ENCODE data around the gene TMEM151A. TPM values are rescaled to one million over a fixed set of nuclear protein-coding genes. Genes with fewer than 3 reads are reported as not detected.

The TMEM151A gene
- total RNA-seq, 4 donors from 2014 or later: not detected

GRCh38 chr11:66345316-66345649 lies 53.6 kb downstream of the TMEM151A start:
- in situ Hi-C loops (cut with MboI; ENCODE audit: low sequenced_read_pairs in 4 of 4): no loop called here
- ATAC-seq (peak; percentile 3 to 7), DNase-seq (no peak)
- intact Hi-C loops (cut with DNase I; ENCODE audit: low total_unique reads): loop anchor here (1.0 kb wide), 3 partner anchors 41 to 1261 kb away; partner anchors contain the start of genes CDCA5, RCE1 and ZFPL1
- H3K36me3 ChIP-seq: peaks cover 0 to 16% of the 10 kb centered on the region in 2 donors
- peak overlapping the region; percentile 83 to 97 (median 93) for H3K4me3 ChIP-seq
- no peaks in the 10 kb centered on the region for H3K9me3 ChIP-seq
- peak overlapping the region; percentile 80 to 91 (median 87) for H3K27ac ChIP-seq
- TF ChIP-seq, protein P1, sequence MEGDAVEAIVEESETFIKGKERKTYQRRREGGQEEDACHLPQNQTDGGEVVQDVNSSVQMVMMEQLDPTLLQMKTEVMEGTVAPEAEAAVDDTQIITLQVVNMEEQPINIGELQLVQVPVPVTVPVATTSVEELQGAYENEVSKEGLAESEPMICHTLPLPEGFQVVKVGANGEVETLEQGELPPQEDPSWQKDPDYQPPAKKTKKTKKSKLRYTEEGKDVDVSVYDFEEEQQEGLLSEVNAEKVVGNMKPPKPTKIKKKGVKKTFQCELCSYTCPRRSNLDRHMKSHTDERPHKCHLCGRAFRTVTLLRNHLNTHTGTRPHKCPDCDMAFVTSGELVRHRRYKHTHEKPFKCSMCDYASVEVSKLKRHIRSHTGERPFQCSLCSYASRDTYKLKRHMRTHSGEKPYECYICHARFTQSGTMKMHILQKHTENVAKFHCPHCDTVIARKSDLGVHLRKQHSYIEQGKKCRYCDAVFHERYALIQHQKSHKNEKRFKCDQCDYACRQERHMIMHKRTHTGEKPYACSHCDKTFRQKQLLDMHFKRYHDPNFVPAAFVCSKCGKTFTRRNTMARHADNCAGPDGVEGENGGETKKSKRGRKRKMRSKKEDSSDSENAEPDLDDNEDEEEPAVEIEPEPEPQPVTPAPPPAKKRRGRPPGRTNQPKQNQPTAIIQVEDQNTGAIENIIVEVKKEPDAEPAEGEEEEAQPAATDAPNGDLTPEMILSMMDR (IDR thresholded peaks at IDR 0.05 in 4 of 5, conservative IDR thresholded peaks at IDR 0.05 in 1 of 5): no peak
- no peak for TF ChIP-seq POLR2A (IDR thresholded peaks at IDR 0.05)
- peaks cover 35 to 36% of the 10 kb centered on the region in 2 donors for H3K4me1 ChIP-seq
- H3K27me3 ChIP-seq: no peaks in the 10 kb centered on the region

Other genes with a start within 250 kb of the TMEM151A start
- gene GAL3ST3, start 242.7 kb upstream of the TMEM151A start, total RNA-seq: under 1 TPM in 1 of 4 donors, not detected in 3; 0.12 TPM
- 100 to 1,000 TPM in 3 of 4 donors, 10 to 100 TPM in 1; 92.9 to 186 (median 124) TPM for gene SF3B2, start 239.5 kb upstream of the TMEM151A start, total RNA-seq
- gene PACS1, start 221.6 kb upstream of the TMEM151A start, total RNA-seq: 10 to 100 TPM in 3 of 4 donors, 1 to 10 TPM in 1; 6.6 to 20.4 (median 16.9) TPM
- gene KLC2, start 34.2 kb upstream of the TMEM151A start, total RNA-seq: 10 to 100 TPM; 28.4 to 58.7 (median 51.2) TPM
- gene RAB1B, start 23.3 kb upstream of the TMEM151A start, total RNA-seq: 100 to 1,000 TPM in 3 of 4 donors, 10 to 100 TPM in 1; 96.0 to 194 (median 130) TPM
- gene CNIH2, start 13.7 kb upstream of the TMEM151A start, total RNA-seq: not detected
- gene YIF1A, start 2.8 kb upstream of the TMEM151A start, total RNA-seq: 100 to 1,000 TPM; 106 to 137 (median 113) TPM
- gene CD248, start 25.1 kb downstream of the TMEM151A start, total RNA-seq: 1 to 10 TPM in 3 of 4 donors, under 1 TPM in 1; 0.46 to 4.6 (median 2.8) TPM
- 1 to 10 TPM; 1.9 to 9.7 (median 7.0) TPM for gene RIN1, start 44.5 kb downstream of the TMEM151A start, total RNA-seq
- 10 to 100 TPM; 40.1 to 73.5 (median 64.8) TPM for gene BRMS1, start 53.2 kb downstream of the TMEM151A start, total RNA-seq
- gene B4GAT1, start 55.7 kb downstream of the TMEM151A start, total RNA-seq: 10 to 100 TPM; 30.3 to 59.7 (median 40.4) TPM
- gene SLC29A2, start 79.9 kb downstream of the TMEM151A start, total RNA-seq: 100 to 1,000 TPM in 1 of 4 donors, 10 to 100 TPM in 3; 39.2 to 106 (median 70.6) TPM
- gene NPAS4, start 129.1 kb downstream of the TMEM151A start, total RNA-seq: not detected
- 10 to 100 TPM; 35.1 to 64.1 (median 52.5) TPM for gene MRPL11, start 147.0 kb downstream of the TMEM151A start, total RNA-seq
- gene PELI3, start 175.0 kb downstream of the TMEM151A start, total RNA-seq: 10 to 100 TPM; 26.1 to 55.9 (median 37.3) TPM
- 10 to 100 TPM; 28.5 to 58.5 (median 37.4) TPM for gene DPP3, start 188.5 kb downstream of the TMEM151A start, total RNA-seq
- 10 to 100 TPM; 19.8 to 34.5 (median 31.2) TPM for gene BBS1, start 218.7 kb downstream of the TMEM151A start, total RNA-seq

Data from gastrocnemius medialis (tissue), 4 donors.